ENCODE data around the gene NLGN1.

DNA sequence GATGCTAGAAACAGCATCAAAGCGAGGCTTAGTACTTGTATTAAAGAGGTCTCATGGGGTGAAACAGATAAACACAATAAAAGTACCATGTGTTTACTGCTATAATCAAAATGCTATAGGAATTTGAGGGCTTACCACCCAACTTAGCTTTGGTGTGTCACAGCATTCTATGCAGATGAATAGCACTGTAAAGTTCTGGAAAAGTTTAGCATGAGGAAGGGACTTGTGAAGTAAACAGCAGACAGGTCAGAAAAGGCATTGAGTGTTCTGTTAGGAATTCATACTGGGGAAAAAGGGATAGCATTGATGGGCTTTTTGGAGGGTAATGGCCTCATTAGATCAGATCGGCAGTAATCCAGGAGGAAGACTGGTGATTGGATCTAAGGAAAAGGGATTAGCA lies 505.3 kb downstream of the NLGN1 start:
- TF ChIP-seq, protein P1, sequence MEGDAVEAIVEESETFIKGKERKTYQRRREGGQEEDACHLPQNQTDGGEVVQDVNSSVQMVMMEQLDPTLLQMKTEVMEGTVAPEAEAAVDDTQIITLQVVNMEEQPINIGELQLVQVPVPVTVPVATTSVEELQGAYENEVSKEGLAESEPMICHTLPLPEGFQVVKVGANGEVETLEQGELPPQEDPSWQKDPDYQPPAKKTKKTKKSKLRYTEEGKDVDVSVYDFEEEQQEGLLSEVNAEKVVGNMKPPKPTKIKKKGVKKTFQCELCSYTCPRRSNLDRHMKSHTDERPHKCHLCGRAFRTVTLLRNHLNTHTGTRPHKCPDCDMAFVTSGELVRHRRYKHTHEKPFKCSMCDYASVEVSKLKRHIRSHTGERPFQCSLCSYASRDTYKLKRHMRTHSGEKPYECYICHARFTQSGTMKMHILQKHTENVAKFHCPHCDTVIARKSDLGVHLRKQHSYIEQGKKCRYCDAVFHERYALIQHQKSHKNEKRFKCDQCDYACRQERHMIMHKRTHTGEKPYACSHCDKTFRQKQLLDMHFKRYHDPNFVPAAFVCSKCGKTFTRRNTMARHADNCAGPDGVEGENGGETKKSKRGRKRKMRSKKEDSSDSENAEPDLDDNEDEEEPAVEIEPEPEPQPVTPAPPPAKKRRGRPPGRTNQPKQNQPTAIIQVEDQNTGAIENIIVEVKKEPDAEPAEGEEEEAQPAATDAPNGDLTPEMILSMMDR (IDR thresholded peaks at IDR 0.05): no peak
- TF ChIP-seq EZH2phosphoT487 (IDR thresholded peaks at IDR 0.05): no peak
